Muscle of back (tissue), 11 donors: ENCODE data around the gene TBC1D14. TPM values are rescaled to one million over a fixed set of nuclear protein-coding genes. Genes with fewer than 3 reads are reported as not detected.
"Not testable (repeated sequence)": the region's sequence is repeated elsewhere in the genome, so short reads cannot be mapped to it uniquely, and the experiment has no call there.

Experiments used
- DNase-seq, 3 donors: peaks; one replicate each; pipeline versions ENCODE4 v3.0.0 to v3.0.0-alpha.2; 2013
- polyA plus RNA-seq, 10 donors: library from polyadenylated mRNA; unstranded; fragments of 120-200 nt; gene quantifications; one replicate each; pipeline ENCODE4 v1.2.1, GENCODE V29; 2013; ENCODE audit not compliant: insufficient read length in 10 of 10

The TBC1D14 gene
- polyA plus RNA-seq, 10 donors: 32.0 to 42.9 (median 38.1) TPM

- DNase-seq: no peak
Measured at GRCh38 chr4:7076696-7077082, 167.1 kb downstream of the TBC1D14 start.

DNA sequence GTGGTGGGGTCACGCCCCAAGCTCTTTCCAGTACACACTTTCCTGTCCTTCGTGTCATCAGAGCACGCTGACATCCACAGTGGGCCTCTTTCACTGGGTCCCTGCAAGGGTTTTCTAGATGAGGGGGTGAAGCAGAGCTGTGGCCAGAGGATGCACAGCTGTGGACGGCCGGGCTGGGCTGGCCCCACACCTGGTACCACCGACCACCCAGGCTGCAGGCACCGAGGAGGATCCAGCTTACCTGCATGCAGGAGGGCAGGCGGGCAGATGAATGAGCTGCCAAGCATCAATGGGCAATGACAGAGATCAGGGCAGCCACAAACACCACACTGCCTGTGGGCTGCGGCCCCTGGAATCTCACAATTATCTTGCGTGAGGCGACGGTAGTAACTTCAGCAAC lies 167.7 kb downstream of the TBC1D14 start:
- DNase-seq: no peak

- DNase-seq: no peak
Measured at GRCh38 chr4:7078025-7078424, 168.4 kb downstream of the TBC1D14 start.

DNA sequence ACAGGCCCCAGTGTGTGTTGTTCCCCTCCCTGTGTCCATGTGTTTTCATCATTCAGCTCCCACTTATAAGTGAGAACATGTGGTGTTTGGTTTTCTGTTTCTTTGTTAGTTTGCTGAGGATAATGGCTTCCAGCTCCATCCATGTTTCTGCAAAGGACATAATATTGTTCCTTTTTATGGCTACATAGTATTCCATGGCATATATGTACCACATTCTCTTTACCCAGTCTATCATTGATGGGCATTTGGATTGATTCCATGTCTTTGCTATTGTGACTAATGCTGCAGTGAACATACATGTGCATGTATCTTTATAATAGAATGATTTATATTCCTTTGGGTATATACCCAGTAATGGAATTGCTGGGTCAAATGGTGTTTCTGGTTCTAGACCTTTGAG lies 169.9 kb downstream of the TBC1D14 start:
- not testable (repeated sequence) for DNase-seq

DNA sequence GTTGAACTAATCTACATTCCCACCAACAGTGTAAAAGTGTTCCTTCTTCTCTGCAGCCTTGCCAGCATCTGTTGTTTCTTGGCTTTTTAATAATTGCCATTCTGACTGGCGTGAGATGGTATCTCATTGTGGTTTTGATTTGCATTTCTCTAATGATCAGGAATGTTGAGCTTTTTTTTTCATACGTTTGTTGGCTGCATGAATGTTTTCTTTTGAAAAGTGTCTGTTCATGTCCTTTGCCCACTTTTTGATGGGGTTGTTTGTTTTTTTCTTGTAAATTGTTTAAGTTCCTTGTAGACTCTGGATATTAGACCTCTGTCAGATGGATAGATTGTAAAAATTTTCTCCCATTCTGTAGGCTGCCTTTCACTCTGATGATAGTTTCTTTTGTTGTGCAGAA lies 170.3 kb downstream of the TBC1D14 start:
- DNase-seq: not testable (repeated sequence)

Other genes starting within 250 kb of the TBC1D14 start
- gene S100P, start 215.9 kb upstream of the TBC1D14 start, polyA plus RNA-seq: 1 to 10 TPM in 8 of 10 donors, under 1 TPM in 1, not detected in 1; 0.39 to 3.2 (median 1.9) TPM
- gene MRFAP1L1, start 200.0 kb upstream of the TBC1D14 start, polyA plus RNA-seq: 10 to 100 TPM; 50.5 to 76.3 (median 56.8) TPM
- 10 to 100 TPM in 1 of 10 donors, 1 to 10 TPM in 9; 6.1 to 10.6 (median 8.5) TPM for gene BLOC1S4, start 193.7 kb upstream of the TBC1D14 start, polyA plus RNA-seq
- gene KIAA0232, start 127.1 kb upstream of the TBC1D14 start, polyA plus RNA-seq: 10 to 100 TPM; 19.3 to 21.9 (median 21.2) TPM
- gene TADA2B, start 133.5 kb downstream of the TBC1D14 start, polyA plus RNA-seq: 10 to 100 TPM; 16.5 to 23.9 (median 20.4) TPM
- gene GRPEL1, start 158.2 kb downstream of the TBC1D14 start, polyA plus RNA-seq: 10 to 100 TPM; 25.3 to 35.3 (median 29.8) TPM